T-helper 1 cell treated with Interleukin-12 subunit alpha and Interleukin-12 subunit beta and Interleukin-4 antibody, amounts not matched to agents 30 μg/mL and 1 μg/mL, for 36 hours (primary cell): ENCODE results near the gene RCOR2.

ENCODE experiments used
- H3K27ac Mint-ChIP-seq: one replicate; pipeline ENCODE4 v1.8.0; 2021; ENCODE audit warnings: mild to moderate bottlenecking, mixed read lengths
- H3K27me3 Mint-ChIP-seq: one replicate; pipeline ENCODE4 v1.8.0; 2021; ENCODE audit warnings: low read depth, mixed read lengths
- H3K36me3 Mint-ChIP-seq: one replicate; pipeline ENCODE4 v1.8.0; 2021; ENCODE audit warnings: low read depth, mixed read lengths
- H3K4me1 Mint-ChIP-seq: one replicate; pipeline ENCODE4 v1.8.0; 2021; ENCODE audit warnings: low read depth, mixed read lengths
- H3K4me3 Mint-ChIP-seq: one replicate; pipeline ENCODE4 v1.8.0; 2021; ENCODE audit warnings: mild to moderate bottlenecking, moderate library complexity, mixed read lengths
- H3K9me3 Mint-ChIP-seq: one replicate; pipeline ENCODE4 v1.8.0; 2021; ENCODE audit warnings: mixed read lengths

Gene RCOR2

GRCh38 chr11:63917692-63918506 is 935 bp upstream of the RCOR2 start:
- H3K27me3 Mint-ChIP-seq: peaks cover 26% of the 10 kb centered on the region
- peaks cover 7% of the 10 kb centered on the region for H3K4me1 Mint-ChIP-seq
- H3K27ac Mint-ChIP-seq: no peak overlapping the region

GRCh38 chr11:63915961-63916836 is 765 bp downstream of the RCOR2 start:
- H3K9me3 Mint-ChIP-seq: no peaks in the 10 kb centered on the region
- peaks cover 7% of the 10 kb centered on the region for H3K4me1 Mint-ChIP-seq
- H3K27ac Mint-ChIP-seq: no peak overlapping the region
- no peaks in the 10 kb centered on the region for H3K36me3 Mint-ChIP-seq
- peak overlapping the region; percentile 79 for H3K4me3 Mint-ChIP-seq
- H3K27me3 Mint-ChIP-seq: peaks cover 14% of the 10 kb centered on the region

More at GRCh38 chr11:63917692-63918506, 935 bp upstream of the RCOR2 start:
- no peaks in the 10 kb centered on the region for H3K9me3 Mint-ChIP-seq
- H3K36me3 Mint-ChIP-seq: no peaks in the 10 kb centered on the region
- peak overlapping the region; percentile 14 for H3K4me3 Mint-ChIP-seq

- no peak overlapping the region for H3K27ac Mint-ChIP-seq
- peak overlapping the region; percentile 42 for H3K4me3 Mint-ChIP-seq
- peaks cover 5% of the 10 kb centered on the region for H3K36me3 Mint-ChIP-seq
- H3K27me3 Mint-ChIP-seq: peaks cover 14% of the 10 kb centered on the region
- no peaks in the 10 kb centered on the region for H3K9me3 Mint-ChIP-seq
- H3K4me1 Mint-ChIP-seq: peaks cover 7% of the 10 kb centered on the region
Observed at GRCh38 chr11:63914896-63915691, 1.9 kb downstream of the RCOR2 start.

- peaks cover 14% of the 10 kb centered on the region for H3K27me3 Mint-ChIP-seq
- H3K4me3 Mint-ChIP-seq: no peak overlapping the region
- H3K36me3 Mint-ChIP-seq: peaks cover 6% of the 10 kb centered on the region
- no peaks in the 10 kb centered on the region for H3K9me3 Mint-ChIP-seq
- H3K4me1 Mint-ChIP-seq: peaks cover 7% of the 10 kb centered on the region
- H3K27ac Mint-ChIP-seq: no peak overlapping the region
Observed at GRCh38 chr11:63913866-63914830, 2.8 kb downstream of the RCOR2 start.

- H3K4me1 Mint-ChIP-seq: peaks cover 3% of the 10 kb centered on the region
- no peak overlapping the region for H3K4me3 Mint-ChIP-seq
- no peaks in the 10 kb centered on the region for H3K9me3 Mint-ChIP-seq
- no peak overlapping the region for H3K27ac Mint-ChIP-seq
- H3K36me3 Mint-ChIP-seq: peaks cover 6% of the 10 kb centered on the region
- peaks cover 5% of the 10 kb centered on the region for H3K27me3 Mint-ChIP-seq
Observed at GRCh38 chr11:63912678-63913077, 4.3 kb downstream of the RCOR2 start.

- Mint-ChIP-seq H3K27ac (no peak overlapping the region), H3K27me3 (peaks cover 3% of the 10 kb centered on the region)
Observed at GRCh38 chr11:63911876-63912275, 5.1 kb downstream of the RCOR2 start.

GRCh38 chr11:63911440-63911839 is 5.5 kb downstream of the RCOR2 start:
- peaks cover 3% of the 10 kb centered on the region for H3K27me3 Mint-ChIP-seq
- H3K36me3 Mint-ChIP-seq: peaks cover 7% of the 10 kb centered on the region
- H3K4me1 Mint-ChIP-seq: no peaks in the 10 kb centered on the region
- H3K9me3 Mint-ChIP-seq: no peaks in the 10 kb centered on the region
- H3K4me3 Mint-ChIP-seq: no peak overlapping the region
- no peak overlapping the region for H3K27ac Mint-ChIP-seq

More at GRCh38 chr11:63911876-63912275, 5.1 kb downstream of the RCOR2 start:
- Mint-ChIP-seq H3K4me1 (no peaks in the 10 kb centered on the region), H3K4me3 (no peak overlapping the region), H3K9me3 (no peaks in the 10 kb centered on the region), H3K36me3 (peaks cover 6% of the 10 kb centered on the region)

GRCh38 chr11:63910675-63911074 is 6.3 kb downstream of the RCOR2 start:
- peaks cover 13% of the 10 kb centered on the region for H3K36me3 Mint-ChIP-seq
- peaks cover 2% of the 10 kb centered on the region for H3K4me1 Mint-ChIP-seq
- no peaks in the 10 kb centered on the region for H3K9me3 Mint-ChIP-seq
- H3K27ac Mint-ChIP-seq: no peak overlapping the region
- peaks cover 3% of the 10 kb centered on the region for H3K27me3 Mint-ChIP-seq
- H3K4me3 Mint-ChIP-seq: no peak overlapping the region

GRCh38 chr11:63909591-63910506 is 7.1 kb downstream of the RCOR2 start:
- Mint-ChIP-seq H3K4me3 (no peak overlapping the region), H3K4me1 (peaks cover 2% of the 10 kb centered on the region), H3K9me3 (no peaks in the 10 kb centered on the region), H3K27ac (no peak overlapping the region), H3K36me3 (peaks cover 17% of the 10 kb centered on the region), H3K27me3 (no peaks in the 10 kb centered on the region)

GRCh38 chr11:63908631-63909401 is 8.1 kb downstream of the RCOR2 start:
- H3K27me3 Mint-ChIP-seq: no peaks in the 10 kb centered on the region
- no peak overlapping the region for H3K4me3 Mint-ChIP-seq
- H3K27ac Mint-ChIP-seq: no peak overlapping the region
- peaks cover 22% of the 10 kb centered on the region for H3K36me3 Mint-ChIP-seq
- H3K4me1 Mint-ChIP-seq: peaks cover 2% of the 10 kb centered on the region
- no peaks in the 10 kb centered on the region for H3K9me3 Mint-ChIP-seq

- Mint-ChIP-seq H3K27ac (no peak overlapping the region), H3K4me1 (peaks cover 5% of the 10 kb centered on the region), H3K4me3 (no peak overlapping the region), H3K9me3 (no peaks in the 10 kb centered on the region), H3K27me3 (no peaks in the 10 kb centered on the region), H3K36me3 (peaks cover 29% of the 10 kb centered on the region)
Observed at GRCh38 chr11:63907808-63908530, 9.0 kb downstream of the RCOR2 start.
